HG02623 (cell line): ENCODE data around the gene CRIP2.

ENCODE experiments used
- ATAC-seq: cut with Tn5 transposase; IDR thresholded peaks from one replicate; pipeline ENCODE4 v1.9.1; 2021; ENCODE audit warnings: moderate library complexity; ENCODE audit not compliant: unreplicated experiment

The CRIP2 gene

DNA sequence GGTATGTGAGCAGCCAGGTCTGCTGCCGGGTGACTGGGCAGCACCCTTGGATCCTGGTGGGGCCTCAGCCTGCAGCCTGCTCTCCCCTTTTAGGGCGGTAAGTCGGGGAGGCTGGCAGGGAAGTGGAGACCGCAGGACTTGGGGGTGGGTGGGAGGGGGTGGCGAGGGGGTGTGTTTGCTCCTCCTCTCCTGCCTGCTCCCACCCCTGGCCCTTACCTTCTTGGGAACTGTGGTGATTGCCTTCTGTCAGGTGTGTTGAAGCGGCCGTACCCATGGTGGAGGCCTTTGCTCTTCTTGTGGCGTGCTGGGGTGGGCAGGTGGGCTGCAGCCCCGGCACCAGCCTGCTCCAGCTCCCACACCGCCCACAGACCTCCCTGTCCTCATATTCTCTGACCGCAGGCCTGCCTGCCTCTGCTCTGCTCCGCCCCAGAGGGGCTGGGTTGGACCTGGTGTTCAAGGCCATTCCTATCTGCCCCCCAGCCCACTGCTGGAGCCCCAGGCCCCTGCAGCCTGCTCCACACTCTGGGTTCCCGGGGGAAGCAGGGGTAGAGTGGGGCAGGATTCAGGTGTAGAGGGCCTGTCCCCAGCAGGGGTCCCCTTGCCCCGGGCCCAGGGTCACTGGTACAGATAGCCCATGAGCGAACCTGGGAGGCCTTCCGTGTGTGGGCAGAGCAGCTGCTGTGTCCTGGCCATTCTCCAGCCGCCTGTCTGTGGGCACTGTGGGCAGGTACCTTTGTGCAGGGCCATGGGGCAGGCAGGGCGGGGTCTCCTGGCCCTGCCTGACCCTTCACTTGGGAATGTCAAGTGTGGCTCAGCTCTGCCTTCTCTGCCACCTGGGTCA lies 21.6 kb downstream of the CRIP2 start:
- no peak for ATAC-seq

DNA sequence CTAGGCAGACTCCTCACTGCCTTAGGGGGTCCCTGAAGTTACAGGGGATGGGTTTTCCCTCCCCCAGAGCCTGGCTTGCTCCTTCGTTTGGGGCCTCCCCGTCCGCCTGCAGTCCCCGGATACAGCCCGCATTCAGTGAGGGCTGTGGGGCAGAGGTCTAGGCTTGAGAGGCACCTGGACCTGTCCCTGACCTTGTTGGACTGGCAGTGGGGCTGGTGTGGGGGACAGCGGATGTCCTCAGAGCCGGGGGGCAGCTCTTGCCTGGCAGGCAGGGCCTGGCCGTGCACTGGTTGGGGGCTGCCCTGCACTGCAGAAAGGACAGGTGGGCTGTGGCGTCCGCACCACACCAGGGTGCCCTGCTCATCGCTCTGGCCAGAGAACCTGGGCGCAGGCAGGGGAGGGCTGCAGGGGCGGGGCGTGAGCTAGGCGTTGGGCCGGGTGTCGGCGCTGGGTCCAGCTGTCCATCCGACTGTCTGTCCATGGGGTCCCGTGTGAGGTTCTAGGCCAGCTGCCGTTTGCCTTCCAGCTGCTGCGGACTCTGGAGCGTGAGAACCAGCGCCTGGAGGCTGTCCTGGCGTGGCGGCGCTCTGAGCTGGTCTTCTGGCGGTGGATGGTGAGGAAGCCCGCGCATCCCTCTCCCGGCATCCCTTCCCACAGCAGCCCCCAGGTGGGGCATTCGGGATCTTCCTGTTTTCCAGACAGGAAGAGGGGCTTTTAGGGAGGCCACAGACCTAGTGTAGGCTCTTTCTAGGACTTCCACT lies 22.4 kb downstream of the CRIP2 start:
- ATAC-seq = no peak

DNA sequence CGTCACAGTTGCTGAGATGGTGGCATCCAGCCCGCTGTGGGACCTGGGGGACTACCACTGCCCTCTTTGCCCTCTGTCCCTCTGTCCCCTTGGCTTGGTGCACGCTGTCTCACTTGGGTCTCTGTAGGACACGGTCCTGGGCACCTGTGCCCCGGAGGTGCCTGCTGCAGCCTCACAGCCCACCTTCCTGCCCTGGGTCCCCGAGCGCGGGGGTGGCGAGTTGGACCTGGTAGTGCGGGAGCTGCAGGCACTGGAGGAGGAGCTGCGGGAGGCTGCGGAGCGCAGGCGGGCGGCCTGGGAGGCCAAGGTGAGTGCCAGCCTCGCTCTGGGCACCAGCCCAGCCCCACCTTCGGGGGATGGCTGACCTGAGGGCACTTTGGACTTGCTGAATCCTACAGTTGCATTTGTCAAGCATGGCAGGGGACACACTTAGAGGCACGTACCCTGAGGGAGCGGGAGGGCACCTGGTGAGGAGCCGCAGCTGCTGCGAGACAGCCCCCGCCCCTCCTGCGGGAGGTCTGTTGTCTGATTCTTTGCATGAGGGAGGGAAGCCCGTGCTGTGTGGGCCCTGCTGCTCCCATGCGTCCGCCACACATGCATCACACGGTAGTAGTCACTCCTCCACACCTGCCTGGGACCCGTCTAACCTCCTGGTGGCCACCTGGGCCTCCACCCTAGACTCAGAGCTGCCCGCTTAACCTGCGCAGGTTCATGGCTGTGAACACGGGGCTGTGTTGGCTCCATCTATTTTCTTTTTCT lies 23.2 kb downstream of the CRIP2 start:
- no peak for ATAC-seq

DNA sequence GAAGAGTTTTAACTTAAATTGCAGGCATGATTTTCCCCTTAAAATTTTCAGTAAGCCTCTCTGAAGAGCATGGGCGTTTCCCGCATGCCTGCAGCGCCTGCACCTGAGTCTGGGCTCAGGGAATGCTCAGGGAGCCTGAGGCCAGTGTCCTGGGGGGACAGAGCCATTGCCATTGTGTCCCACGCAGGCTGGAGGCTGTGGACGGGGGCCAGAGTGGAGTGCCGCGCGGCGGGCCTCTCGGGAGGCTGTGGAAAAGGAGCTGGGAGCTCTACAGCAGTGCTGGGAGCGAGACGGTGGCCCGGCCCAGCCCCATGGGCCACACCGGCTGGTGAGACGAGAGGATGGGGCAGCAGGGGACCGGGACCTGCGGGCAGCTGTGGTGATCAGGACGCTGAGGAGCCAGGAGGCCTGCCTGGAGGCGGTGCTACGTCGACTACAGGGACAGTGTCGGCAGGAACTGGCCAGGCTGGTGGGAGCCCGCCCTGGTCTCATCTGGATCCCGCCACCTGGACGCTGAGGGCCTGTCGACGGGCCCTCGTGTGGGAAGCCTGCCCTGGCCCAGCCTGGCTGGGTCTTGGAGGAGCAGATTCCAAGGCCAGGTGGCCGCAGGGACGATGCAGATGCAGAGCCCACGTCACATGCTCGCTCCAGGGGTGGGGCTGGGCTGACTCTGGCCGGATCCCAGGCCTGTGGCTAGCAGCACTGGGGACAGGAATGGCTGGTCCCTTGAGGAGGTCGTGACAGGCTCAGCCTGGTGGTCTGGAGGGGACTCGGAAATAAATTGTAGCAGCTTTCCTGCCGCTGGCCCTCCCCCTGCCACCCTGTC lies 24.0 kb downstream of the CRIP2 start:
- ATAC-seq = no peak

DNA sequence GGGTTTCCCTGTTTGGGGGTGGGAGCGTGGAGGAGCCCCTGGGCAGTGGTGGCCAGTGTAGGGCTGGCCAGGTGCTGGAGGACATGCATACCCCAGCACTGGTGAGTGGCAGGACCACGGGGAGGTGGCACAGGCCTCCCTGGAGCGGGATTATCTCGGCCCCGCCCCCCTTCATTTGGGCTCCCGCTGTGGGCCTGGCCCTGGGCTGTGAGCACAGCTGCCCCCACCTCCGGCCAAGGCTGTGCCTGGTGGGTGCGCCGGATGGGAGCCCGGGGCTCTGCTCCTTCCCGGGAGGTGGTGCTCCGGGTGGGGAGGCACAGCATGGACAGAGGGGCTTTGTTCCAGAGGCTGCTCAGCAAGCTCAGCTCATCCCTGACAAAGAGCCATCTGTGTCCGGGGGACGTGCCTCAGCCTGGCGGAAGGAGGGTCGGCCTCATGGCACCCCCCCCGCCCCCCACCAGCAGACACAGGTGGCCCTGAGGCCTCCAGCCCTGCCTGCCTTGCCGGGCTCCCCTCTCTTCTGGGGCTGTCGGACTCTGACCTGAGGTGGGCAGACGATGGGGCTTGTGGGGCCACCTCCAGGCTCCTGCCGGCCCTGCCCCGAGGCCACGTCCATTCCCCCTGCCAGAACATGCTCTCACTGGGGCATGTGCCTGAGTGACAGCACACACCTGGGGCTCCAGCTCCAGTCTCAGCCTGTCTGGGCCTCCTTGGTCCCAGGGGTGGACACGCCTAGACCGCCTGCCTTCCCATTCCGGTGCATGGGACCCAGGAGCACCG lies 24.8 kb downstream of the CRIP2 start:
- no peak for ATAC-seq

DNA sequence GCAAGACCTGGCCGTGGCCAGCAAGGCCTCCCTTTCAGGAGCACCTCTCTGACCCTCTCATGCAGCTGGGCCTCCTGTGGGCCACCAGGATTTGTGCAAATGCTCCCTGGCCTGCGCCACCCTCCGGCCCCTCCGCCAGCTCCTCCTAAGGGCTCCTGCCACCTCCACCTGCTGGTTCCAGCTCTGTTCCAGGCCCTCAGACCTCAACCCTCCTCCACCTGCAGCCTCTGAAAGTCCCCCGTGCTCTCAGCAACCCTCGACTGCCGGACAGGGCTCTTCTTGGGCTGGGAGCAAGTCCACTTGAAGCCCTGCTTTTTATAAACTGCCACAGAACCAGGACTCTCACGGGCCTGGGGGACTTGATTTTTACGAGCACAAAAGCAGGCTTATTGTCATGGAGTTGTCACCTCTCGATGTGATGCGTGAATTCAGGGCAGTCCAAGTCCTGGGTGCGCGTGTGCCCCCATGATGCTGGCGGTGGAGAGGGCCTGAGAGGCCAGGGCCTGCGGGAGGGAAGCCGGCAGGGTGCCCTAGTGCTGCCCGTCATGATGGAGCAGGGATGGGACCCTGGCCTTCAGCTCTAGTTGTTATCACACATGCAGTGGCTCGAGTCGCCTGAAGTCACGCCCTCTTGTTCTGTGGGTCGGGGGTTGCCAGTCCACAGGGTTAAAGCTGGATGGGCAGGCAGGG lies 25.6 kb downstream of the CRIP2 start:
- no peak for ATAC-seq

DNA sequence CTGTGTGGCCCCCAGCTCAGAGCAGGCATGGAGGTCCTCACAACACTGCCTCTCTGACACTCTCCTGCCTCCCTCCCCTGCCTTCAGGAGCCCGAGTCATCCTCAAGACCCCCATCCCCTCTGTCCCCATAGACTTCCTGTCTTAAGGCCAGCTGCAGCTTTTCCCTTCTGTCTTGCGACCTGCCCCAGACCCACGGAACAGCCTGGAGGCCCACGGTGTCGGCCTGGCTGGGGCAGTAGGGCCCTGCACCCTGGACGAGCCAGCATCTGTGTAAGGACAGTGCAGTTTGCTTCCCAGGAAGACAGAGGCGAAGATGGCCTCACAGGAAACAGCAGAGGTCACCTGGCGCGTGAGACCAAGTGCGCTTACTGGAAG lies 26.1 kb downstream of the CRIP2 start:
- ATAC-seq = no peak

DNA sequence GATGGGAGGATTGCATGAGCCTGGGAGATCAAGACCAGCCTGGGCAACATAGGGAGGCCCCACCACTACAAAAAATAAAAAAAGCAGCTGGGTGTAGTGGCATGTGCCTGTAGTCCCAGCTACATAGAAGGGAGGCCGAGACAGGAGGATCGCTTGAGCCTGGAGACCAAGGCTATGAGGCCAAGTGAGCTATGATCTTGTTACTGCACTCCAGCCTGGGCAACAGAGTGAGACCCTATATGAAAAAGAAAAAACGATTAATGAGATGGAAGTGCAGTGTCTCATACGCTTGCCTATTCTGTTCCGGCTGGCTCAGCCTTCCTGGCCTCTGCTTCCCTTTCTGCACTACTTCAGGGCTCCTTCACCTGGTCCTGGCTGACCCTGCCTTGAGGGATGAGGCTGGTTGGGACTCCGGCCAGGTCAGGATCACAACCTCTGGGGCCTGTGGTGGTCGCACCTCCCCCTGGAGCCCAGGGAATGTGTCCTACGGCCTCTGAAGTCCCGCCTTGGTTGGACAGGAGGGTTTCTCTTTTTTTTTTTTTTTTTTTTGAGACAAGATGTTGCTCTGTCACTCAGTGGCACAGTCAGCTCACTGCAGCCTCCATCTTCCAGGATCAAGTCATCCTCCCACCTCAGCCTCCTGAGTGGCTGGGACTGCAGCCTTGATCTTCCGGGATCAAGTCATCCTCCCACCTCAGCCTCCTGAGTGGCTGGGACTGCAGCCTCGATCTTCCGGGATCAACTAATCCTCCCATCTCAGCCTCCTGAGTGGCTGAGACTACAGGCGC lies 27.1 kb downstream of the CRIP2 start:
- no peak for ATAC-seq

DNA sequence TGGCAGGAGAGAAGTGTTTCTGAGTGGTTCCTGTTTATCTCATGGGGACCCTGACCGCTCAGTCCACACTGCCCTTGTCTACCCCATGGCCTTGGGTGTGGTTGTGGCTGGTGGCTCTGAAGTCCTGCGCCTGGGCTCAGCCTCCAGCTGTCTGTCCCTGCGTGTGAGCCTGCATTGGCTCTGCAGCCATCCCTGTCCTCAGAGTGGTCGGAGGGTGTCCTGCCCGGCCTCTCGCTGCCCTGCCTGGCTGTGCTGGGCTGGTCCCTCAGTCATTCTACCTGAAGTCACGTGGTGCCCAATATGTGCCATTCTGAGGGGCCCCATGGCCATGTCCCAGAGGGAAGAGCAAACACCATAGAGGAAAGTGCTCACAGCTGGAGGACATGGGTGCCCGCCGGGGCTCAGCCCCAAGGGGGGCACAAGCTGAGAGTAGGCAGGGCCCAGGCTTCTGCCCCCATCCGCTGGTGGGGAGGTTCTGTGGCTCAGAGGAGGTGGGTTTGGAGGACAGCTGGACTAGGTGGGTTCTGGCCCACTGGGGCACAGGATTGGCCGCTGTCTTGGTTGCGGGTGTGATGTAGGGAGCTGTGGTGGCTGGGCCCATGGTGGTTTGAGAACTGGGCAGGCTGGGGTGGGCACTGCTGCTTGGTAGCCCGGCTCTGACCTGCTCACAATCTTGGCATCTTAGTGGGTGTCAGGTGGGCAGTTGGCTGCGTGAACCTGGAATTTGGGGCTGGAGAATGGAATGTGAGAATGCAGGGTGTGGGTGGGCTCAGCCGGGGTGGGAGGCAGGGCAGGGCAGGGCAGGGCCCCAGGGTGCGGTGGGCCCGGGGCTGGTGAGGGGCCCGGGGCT lies 28.1 kb downstream of the CRIP2 start:
- ATAC-seq = no peak

DNA sequence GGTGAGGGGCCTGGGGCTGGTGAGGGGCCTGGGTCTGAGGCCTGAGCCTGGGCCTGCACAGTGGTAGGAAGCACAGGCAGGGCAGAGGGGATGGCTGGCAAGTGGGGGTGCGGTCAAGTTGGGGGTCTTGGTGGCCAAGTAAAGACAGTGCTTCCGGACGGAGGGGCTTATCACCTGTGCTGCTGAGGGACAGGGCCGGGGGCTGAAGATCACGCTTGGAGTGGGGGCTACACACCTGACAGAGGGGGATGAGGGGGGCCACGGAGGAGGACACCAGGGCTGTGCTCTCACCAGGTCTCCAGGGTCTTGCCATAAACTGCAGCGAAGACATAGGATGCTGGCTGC lies 28.6 kb downstream of the CRIP2 start:
- ATAC-seq = no peak

DNA sequence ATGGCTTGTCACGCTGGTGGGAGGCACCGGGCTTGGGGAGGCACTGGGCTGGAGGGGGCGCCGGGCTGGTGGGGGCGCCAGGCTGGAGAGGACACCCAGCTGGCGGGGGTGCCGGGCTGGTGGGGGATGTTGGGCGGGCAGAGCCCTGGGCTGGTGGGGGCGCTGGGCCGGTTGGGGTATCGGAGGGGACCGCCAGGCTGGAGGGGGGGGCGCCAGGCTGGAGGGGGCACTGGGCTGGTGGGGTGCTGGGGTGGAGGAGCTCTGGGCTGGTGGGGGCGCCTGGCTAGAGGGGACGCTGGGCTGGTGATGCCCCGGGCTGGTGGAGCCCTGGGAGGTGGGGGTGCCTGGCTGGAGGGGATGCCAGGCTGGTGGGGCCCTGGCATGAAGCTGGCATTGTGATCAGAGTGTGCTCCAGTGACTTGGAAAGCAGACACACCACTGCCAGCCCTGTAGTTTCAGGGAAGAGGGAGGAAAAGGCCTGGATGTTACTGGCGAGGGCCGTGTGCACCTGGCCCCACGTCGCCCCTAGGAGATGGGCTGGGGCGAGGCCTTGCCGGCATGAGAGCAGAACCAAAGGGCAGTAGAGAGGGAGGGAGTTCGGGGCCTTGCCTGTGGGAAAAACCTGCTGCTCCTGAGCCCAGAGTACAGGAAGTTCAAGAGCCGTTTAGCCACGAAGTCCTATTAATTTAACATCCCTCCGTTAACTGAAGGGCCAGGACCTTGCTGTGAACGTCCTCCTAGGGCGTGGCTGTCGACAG lies 29.5 kb downstream of the CRIP2 start:
- no peak for ATAC-seq

DNA sequence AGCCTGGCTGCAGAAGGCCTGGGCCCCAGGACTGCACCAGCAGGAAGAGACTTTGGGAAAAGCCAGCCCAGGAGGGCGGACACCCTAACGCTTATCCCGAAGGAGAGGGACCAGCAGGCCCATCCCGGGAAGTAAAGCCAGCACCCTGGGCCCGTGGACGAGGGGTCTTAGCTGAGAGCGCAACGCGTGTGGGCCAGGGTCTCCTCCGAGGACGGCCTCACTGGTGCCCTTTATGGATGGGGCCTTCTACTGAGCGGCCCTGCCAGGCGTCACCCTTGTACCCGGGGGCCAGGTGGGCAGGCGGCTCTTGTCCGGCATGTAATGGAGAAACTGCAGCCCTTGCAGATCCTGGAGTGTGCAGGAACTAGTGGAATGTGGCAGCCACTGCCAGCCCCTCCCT lies 30.5 kb downstream of the CRIP2 start:
- no peak for ATAC-seq

DNA sequence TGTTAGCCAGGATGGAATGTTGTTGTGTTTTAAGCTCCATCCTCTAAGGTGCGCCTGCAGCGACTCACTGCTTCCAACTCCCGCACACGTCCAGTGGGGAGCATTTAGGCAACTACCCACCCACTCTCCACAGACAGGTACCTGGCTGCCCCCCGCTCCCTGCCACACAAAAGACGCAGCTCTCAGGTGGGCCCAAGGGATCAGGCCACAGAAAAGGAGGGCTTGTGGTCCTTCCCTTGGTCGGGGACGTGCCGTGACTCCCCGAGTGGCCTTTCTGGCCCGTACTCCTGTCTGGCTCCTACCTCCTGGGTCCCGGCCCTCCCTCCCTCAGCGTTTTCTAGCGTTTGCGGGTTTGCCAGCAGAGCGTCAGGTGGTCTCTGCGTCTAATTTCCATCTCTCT lies 32.6 kb downstream of the CRIP2 start:
- ATAC-seq = no peak

DNA sequence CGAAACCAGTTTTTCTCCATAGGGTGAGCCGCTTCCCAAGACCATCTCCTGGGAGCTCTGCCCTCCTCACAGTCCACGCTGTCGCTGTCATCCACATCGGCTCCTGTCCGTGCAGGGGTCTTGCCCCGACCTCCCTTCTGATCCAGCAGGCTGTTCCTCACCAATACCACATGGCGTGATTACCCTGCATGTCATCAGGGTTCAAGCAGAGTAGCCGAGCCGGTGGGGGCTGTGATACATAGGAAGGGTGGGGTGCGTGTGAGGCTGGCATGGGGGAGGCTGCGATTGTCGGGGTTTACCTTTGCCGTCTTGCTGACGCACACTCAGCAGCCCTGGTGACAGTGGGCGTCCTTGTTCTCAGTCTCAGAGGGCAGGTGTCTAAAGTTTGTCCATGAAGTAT lies 33.4 kb downstream of the CRIP2 start:
- ATAC-seq = no peak

DNA sequence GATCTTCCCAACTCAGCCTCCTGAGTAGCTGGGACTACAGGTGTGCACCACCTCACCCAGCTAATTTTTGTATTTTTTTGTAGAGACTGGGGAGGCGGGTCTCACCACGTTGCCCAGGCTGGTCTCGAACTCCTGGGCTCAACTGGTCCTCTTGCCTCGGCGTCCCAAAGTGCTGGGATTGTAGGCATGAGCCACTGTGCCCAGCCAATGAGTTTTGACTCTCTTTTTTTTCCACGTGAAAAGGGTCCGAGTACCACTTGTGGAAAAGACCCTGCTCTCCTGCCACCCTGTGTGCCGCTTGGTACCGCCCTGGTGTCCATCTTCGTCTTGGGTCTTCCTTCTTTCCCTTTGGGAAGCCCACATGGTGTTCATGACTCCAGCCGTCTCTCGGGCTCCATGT lies 34.0 kb downstream of the CRIP2 start:
- no peak for ATAC-seq

DNA sequence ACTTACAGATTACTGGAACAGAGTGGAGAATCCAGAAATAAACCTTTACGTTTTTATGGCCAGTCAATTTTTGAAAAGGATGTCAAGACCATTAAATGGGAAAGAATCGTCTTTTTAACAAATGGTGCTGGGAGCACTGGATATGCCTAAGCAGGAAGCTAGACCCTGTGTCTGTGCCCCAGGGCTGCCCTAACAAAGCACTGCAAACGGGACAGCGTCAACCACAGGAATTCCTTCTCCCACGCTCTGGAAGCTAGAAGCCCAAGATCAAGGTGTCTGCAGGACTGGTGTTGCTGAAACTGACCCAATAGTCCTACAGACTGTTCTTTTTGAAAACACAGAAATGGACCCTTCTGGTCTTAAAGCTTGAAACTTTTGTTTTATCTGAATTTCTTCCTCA lies 42.5 kb downstream of the CRIP2 start:
- no peak for ATAC-seq
